Gastrocnemius medialis (tissue), 4 donors: Measurements from ENCODE around the gene BST2. TPM values are rescaled to one million over a fixed set of nuclear protein-coding genes. Genes with fewer than 3 reads are reported as not detected.

Source experiments
- ATAC-seq, 2 donors: fragments of 150-250 bp; one replicate each; pipeline ENCODE4 v1.9.1; 2016
- DNase-seq, 2 donors: peaks; one replicate each; pipeline ENCODE4 v3.0.0-alpha.2; 2019
- H3K27ac ChIP-seq, 4 donors: fragments of 200-600 bp; sonication (generic); 1 replicate in 1 of 4; 2 replicates in 3 of 4; pipeline ENCODE4 v1.5.1; 2016 to 2018; ENCODE audit warnings: mild to moderate bottlenecking in 2 of 4, moderate library complexity in 1 of 4
- H3K27me3 ChIP-seq, 3 donors: fragments of 200-600 bp; sonication (generic) in 2 of 3; 1 replicate in 1 of 3; 2 replicates in 2 of 3; pipeline versions ENCODE4 v1.5.1 to v1.6.0; 2016 to 2019; ENCODE audit warnings: mild to moderate bottlenecking in 1 of 3, moderate library complexity in 1 of 3
- H3K36me3 ChIP-seq, 2 donors: fragments of 200-600 bp; sonication (generic) in 1 of 2; one replicate each; pipeline ENCODE4 v1.5.1; 2017 to 2018
- H3K4me1 ChIP-seq, 2 donors: fragments of 200-600 bp; sonication (generic) in 1 of 2; one replicate each; pipeline ENCODE4 v1.5.1; 2016 to 2017; ENCODE audit warnings: mild to moderate bottlenecking in 2 of 2
- H3K4me3 ChIP-seq, 4 donors: fragments of 200-600 bp; sonication (generic) in 3 of 4; 1 replicate in 1 of 4; 2 replicates in 3 of 4; pipeline ENCODE4 v1.5.1; 2016 to 2019; ENCODE audit warnings: mild to moderate bottlenecking in 2 of 4
- H3K9me3 ChIP-seq, 3 donors: fragments of 200-600 bp; sonication (generic) in 2 of 3; 1 replicate in 1 of 3; 2 replicates in 2 of 3; pipeline ENCODE4 v1.5.1; 2016 to 2019
- POLR2A ChIP-seq, 2 donors: fragments of 450-650 bp; IDR thresholded peaks; one replicate each; pipeline ENCODE4 v1.6.1; 2017; ENCODE audit warnings: antibody characterized with exemption in 2 of 2, mild to moderate bottlenecking in 2 of 2, moderate library complexity in 2 of 2
- in situ Hi-C, 4 donors: fragments of 200-750 bp; cut with MboI; loops; one replicate each; pipeline versions ENCODE4 v1.15.0 to v1.8.0; 2017; ENCODE audit warnings: low sequenced_read_pairs in 4 of 4
- intact Hi-C: fragments of 100-400 bp; cut with DNase I; formaldehyde crosslinking; loops from one replicate; pipeline ENCODE4 v1.15.1; 2023; ENCODE audit warnings: low total_unique reads
- total RNA-seq, 4 donors: library from RNA; depleted of rRNA; stranded (reverse); fragments of >200 nt; gene quantifications; one replicate each; pipeline versions ENCODE4 v1.1.0 to v1.2.3, GENCODE V29; 2016
- TF ChIP-seq, protein P1 (sequence below), 5 experiments: fragments of 450-650 bp in 3 of 5; fragments of 200-600 bp in 2 of 5; sonication (generic) in 2 of 5; IDR thresholded peaks in 4 of 5; conservative IDR thresholded peaks in 1 of 5; 1 replicate in 4 of 5; 2 replicates in 1 of 5; pipeline ENCODE4 v1.5.1; 2016 to 2019; ENCODE audit warnings: antibody characterized with exemption in 5 of 5, mild to moderate bottlenecking in 3 of 5, moderate library complexity in 3 of 5

The BST2 gene
- total RNA-seq, 4 donors from 2014 or later = 19.0 to 28.2 (median 23.1) TPM

- TF ChIP-seq, protein P1, sequence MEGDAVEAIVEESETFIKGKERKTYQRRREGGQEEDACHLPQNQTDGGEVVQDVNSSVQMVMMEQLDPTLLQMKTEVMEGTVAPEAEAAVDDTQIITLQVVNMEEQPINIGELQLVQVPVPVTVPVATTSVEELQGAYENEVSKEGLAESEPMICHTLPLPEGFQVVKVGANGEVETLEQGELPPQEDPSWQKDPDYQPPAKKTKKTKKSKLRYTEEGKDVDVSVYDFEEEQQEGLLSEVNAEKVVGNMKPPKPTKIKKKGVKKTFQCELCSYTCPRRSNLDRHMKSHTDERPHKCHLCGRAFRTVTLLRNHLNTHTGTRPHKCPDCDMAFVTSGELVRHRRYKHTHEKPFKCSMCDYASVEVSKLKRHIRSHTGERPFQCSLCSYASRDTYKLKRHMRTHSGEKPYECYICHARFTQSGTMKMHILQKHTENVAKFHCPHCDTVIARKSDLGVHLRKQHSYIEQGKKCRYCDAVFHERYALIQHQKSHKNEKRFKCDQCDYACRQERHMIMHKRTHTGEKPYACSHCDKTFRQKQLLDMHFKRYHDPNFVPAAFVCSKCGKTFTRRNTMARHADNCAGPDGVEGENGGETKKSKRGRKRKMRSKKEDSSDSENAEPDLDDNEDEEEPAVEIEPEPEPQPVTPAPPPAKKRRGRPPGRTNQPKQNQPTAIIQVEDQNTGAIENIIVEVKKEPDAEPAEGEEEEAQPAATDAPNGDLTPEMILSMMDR (IDR thresholded peaks at IDR 0.05 in 4 of 5, conservative IDR thresholded peaks at IDR 0.05 in 1 of 5) = no peak
- TF ChIP-seq POLR2A (IDR thresholded peaks at IDR 0.05) = no peak
- Histone ChIP-seq H3K27me3 (no peaks in the 10 kb centered on the region), H3K9me3 (no peaks in the 10 kb centered on the region), H3K4me1 (peaks cover 0 to 6% of the 10 kb centered on the region in 2 donors), H3K4me3 (no peak overlapping the region), H3K36me3 (no peaks in the 10 kb centered on the region), H3K27ac (peak overlapping the region in 2 of 4 donors; percentile 43 to 69)
- in situ Hi-C loops = no loop called here
- ATAC-seq (peak; percentile 84 to 89), DNase-seq (peak; percentile 56 to 77)
- intact Hi-C loops = no loop called here
Observed at GRCh38 chr19:17429641-17430113, 24.2 kb upstream of the BST2 start.

- in situ Hi-C loops = no loop called here
- Histone ChIP-seq H3K9me3 (no peaks in the 10 kb centered on the region), H3K4me3 (no peak overlapping the region), H3K27me3 (no peaks in the 10 kb centered on the region), H3K27ac (no peak overlapping the region), H3K4me1 (peaks cover 7% of the 10 kb centered on the region in 2 donors), H3K36me3 (peaks cover 0 to 5% of the 10 kb centered on the region in 2 donors)
- DNase-seq (no peak), ATAC-seq (no peak)
- intact Hi-C loops = loop anchor here (5.0 kb wide), 1 partner anchor 42 kb away; no protein-coding TSS in a partner anchor
- TF ChIP-seq POLR2A (IDR thresholded peaks at IDR 0.05) = no peak
- TF ChIP-seq, protein P1 (IDR thresholded peaks at IDR 0.05 in 4 of 5, conservative IDR thresholded peaks at IDR 0.05 in 1 of 5) = peak in 1 of 5 experiments; percentile 11
Observed at GRCh38 chr19:17424743-17425365, 19.4 kb upstream of the BST2 start.

DNA sequence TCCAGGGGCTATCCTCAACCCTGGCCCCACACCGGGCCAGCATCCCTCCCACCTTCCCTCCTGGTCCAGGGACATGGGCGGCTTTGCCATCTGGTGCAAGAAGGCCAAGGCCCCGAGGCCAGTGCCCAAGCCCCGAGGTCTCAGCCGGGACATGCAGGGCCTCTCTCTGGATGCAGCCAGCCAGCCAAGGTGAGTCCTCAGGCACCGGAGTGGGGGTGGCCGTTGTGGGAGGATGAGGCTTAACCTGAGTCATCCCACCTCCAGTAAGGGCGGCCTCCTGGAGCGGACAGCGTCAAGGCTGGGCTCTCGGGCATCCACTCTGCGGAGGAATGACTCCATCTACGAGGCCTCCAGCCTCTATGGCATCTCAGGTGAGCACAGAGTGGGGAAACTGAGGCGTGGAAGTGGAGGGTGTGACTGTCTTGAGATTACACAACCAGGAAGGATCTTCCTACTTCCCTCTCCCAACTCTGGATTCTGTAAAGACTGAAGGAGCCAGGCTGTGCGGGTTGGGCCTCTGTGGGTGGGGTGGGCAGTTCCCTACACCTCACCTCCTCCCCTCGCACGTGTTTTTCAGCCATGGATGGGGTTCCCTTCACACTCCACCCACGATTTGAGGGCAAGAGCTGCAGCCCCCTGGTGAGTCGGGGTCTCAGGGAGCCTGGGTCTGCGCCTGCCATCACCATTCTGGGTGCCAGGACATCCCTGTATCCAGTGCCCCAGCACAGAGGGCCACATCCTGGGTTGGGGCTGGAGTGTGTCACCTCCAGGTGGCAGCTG lies 18.2 kb upstream of the BST2 start:
- Histone ChIP-seq H3K27me3 (no peaks in the 10 kb centered on the region), H3K4me3 (no peak overlapping the region), H3K36me3 (peaks cover 0 to 5% of the 10 kb centered on the region in 2 donors), H3K27ac (no peak overlapping the region), H3K4me1 (peaks cover 11% of the 10 kb centered on the region in 2 donors), H3K9me3 (no peaks in the 10 kb centered on the region)
- in situ Hi-C loops (no loop called here), intact Hi-C loops (loop anchor here (5.0 kb wide), 1 partner anchor 44 kb away; no protein-coding TSS in a partner anchor)
- ATAC-seq (no peak), DNase-seq (no peak)
- TF ChIP-seq, protein P1 (IDR thresholded peaks at IDR 0.05 in 4 of 5, conservative IDR thresholded peaks at IDR 0.05 in 1 of 5) = no peak
- TF ChIP-seq POLR2A (IDR thresholded peaks at IDR 0.05) = no peak

- DNase-seq (no peak), ATAC-seq (no peak)
- intact Hi-C loops (loop anchor here (5.0 kb wide), 1 partner anchor 45 kb away; no protein-coding TSS in a partner anchor), in situ Hi-C loops (no loop called here)
- Histone ChIP-seq H3K9me3 (no peaks in the 10 kb centered on the region), H3K27me3 (no peaks in the 10 kb centered on the region), H3K4me3 (no peak overlapping the region), H3K36me3 (peaks cover 0 to 5% of the 10 kb centered on the region in 2 donors), H3K27ac (no peak overlapping the region), H3K4me1 (peaks cover 11% of the 10 kb centered on the region in 2 donors)
- TF ChIP-seq POLR2A (IDR thresholded peaks at IDR 0.05) = no peak
- TF ChIP-seq, protein P1 (IDR thresholded peaks at IDR 0.05 in 4 of 5, conservative IDR thresholded peaks at IDR 0.05 in 1 of 5) = no peak
Observed at GRCh38 chr19:17421942-17422341, 16.5 kb upstream of the BST2 start.
